GM21529 (cell line): ENCODE data around the gene UBASH3A.
"Not testable (repeated sequence)": the region's sequence is repeated elsewhere in the genome, so short reads cannot be mapped to it uniquely, and the experiment has no call there.

Source experiments
- ATAC-seq: cut with Tn5 transposase; IDR thresholded peaks from one replicate; pipeline ENCODE4 v1.9.1; 2021; ENCODE audit not compliant: unreplicated experiment

The UBASH3A gene

DNA sequence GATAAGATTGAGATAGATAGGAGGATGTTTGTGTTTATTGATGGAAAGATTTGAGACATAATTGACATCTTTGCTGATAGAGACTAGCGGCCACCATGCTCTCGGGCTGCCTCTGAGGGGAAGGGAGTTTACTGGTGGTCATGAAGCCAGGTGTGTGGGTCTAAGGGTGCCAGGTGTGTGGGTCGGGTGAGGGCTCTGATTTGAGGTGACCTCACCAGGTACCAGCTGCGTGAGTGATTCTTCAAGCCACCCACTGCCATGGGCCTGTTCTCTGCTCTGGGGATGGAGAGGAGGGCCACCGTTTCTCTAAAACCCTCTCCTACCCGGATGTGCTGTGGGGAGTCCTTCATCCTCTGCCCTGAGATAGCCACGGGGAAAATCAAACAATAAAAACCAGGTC lies 3.2 kb downstream of the UBASH3A start:
- no peak for ATAC-seq

DNA sequence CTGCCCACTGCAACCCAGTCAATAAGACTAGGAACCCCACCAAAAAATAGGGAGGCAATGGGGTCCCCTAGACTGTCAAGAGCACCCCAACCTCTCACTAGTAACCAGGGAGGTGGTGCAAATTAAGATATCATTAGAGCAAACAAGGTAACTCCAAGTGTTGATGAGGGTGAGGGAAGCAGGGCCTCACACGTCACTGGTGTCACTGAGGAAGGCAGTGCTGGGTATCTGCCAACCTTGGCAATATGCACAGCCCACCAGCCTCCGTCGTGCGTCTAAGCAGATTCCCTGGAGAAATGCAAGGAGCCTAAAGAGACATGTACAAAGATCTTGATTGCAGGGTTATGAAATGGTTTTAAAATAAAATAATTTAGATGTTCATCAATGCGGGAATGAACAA lies 3.8 kb downstream of the UBASH3A start:
- ATAC-seq = no peak

DNA sequence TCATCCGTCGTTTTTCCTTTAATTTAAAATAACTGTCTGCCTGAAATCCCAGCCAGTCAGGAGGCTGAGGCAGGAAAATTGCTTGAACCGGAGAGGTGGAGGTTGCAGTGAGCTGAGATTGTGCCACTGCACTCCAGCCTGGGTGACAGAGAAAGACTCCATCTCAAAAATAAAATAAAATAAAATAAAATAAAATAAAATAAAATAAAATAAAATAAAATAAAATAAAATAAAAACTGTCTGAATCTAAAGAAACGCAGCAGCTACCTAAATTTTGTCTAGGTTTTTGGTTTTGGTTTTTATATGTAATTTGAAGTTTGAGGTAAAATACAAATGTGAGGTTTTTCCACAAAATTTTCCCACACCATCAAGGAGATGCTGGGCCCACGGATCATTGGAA lies 5.0 kb downstream of the UBASH3A start:
- not testable (repeated sequence) for ATAC-seq

DNA sequence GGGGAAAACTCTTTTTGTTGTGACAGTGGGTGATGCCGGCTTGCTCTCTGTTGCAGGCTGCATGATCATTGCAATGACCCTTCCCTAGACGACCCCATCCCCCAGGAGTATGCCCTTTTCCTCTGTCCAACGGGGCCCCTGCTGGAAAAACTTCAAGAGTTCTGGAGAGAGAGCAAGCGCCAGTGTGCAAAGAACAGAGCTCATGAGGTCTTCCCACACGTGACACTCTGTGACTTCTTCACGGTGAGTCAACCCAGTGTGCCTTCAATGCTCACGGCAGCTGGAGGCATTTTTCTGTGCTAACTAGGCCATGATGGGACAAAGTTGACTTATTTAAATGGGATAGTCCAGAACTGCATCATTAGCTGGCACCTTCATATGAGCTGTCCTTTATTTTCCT lies 5.7 kb downstream of the UBASH3A start:
- ATAC-seq = no peak

DNA sequence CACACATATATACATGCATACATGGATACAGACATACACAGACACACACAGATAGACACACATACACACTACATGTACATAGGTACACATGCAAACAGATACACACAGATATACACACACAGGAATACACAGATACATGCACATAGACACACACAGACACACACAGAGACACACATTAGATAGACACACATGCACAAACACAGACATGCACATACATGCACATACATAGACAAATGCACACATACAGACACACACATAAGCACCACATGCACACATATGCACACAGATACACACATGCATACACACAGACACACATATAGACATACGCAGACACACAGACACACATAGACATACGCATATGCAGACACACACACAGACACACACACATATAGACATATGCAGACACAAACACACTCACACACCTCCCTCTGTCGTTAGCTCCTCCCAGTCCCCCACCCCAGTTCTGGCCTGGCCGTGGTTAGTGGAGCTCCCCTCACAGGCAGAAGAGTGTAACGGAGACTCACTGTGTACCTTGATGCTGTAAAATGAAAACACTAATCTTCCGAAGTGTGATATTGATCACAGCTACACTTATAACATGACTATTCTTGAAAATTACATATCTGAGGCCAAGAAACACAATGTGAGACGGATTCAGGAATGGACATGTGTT lies 7.6 kb downstream of the UBASH3A start:
- no peak for ATAC-seq

DNA sequence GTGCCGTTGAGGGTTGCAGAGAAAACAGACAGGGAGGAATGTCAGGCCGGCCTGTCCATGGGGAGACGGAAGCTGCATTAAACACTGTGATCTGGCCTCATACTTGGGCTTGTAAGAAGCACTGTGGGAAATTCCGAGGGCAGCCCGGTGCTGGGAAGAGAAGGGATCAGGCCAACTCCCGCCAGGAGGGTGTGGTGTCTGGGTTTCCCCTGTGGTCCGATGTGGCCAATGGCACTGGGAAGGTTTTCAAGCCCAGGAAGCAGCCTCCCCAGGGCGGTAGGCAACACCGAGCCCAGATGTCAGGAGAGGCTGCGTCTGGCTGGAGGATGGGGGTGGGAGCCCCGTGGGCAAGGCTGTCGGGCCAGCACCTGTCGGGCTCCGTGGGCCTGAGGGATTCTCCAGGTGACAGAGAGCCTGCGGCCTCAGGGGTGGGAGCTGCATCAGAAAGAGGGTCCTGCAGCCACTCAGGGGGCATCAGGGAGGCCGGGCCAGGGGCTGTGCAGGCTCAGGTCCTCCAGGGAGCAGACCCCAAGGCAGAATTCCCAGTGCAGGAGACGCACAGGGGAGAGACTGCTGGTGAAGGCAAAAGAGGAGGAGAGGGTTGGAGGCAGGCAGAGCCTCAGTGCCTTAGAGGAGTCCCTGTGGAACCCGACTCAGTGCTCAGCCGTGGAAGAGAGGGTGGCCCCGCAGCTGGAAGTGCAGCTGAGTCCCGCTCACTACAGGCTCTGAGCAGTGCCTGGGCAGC lies 8.4 kb downstream of the UBASH3A start:
- ATAC-seq = no peak

DNA sequence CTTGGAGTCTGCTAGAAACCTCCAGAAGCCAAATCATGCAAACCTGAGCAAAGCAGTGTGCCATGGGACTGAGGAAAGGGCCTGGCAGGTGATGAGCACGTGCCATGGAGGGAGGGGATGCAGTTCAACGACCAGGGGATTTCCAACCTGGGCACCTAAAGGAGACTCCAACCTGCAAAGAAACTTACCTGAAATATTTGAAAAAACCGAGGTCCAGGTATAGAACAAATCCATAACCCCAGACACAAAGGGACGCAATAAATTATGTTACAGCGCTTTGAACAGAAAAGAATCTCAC lies 8.9 kb downstream of the UBASH3A start:
- no peak for ATAC-seq

DNA sequence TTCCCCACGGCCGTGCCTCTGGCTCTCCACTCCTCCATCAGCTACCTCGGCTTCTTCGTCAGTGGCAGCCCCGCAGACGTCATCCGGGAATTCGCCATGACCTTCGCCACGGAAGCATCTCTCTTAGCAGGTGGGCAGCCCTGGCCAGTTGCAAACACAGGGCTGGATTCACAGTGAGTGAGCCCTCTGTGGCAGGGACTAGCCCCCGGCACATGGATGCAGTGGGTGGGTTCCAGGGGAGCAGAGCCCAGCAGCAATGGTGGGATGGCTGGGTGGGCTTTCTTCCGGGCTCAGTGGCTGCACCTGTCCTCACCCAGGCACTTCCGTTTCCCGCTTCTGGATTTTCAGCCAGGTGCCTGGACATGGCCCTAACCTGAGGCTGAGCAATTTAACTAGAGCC lies 9.4 kb downstream of the UBASH3A start:
- no peak for ATAC-seq

DNA sequence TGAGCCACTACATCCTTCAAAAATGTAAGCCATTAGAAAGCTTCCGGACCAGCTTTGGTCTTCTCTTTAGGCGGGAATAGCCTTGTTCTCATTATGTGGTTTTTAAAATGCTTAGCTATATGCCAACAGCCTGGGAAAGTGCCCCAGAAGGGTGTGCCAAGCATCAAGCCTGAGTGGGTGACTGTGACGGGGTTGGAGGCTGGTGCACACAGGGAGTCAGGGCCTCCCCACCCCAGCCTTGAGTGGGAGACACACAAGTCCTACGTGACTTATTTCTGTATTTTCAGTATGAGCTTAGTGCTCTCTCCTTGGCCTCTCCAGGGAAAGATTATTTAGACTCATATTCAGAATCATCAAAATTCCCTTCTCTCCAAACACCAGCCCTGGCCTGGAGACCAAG lies 9.8 kb downstream of the UBASH3A start:
- no peak for ATAC-seq

DNA sequence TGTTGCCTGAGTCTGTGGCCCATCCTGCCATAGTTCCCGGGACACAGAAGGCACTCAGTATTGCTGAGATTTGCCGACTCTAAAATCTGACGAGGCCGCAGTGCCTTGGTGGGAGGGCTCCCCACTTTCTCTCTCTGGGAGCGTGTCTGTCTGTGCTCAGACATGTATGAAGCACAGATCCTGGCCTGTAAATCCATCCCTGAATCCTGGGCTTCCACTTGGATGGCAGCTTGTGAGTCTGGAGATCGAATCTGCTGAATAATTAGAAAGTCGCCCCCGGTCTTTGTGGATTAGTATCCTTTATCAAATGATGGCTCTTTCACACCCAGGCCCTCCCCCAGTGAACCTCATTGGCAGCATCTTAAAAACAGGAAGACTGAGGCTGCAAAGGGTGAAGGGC lies 10.4 kb downstream of the UBASH3A start:
- no peak for ATAC-seq

DNA sequence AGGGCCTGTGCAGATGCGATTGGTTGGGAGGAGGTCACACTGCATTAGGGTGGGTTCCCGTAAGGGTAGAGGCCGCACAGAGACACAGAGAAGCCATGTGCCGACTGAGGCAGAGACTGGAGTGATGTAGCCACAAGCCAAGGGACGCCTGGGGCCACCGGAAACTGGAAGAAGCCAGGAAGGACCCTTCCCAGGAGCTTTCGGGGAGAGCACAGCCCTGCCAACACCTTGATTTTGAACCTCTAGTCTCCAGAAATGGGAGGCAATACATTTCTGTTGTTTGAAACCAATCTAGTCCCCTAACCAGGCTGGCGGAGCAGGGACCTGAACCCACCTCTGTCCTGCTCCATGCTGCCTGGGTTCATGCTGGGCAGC lies 10.8 kb downstream of the UBASH3A start:
- ATAC-seq = no peak

DNA sequence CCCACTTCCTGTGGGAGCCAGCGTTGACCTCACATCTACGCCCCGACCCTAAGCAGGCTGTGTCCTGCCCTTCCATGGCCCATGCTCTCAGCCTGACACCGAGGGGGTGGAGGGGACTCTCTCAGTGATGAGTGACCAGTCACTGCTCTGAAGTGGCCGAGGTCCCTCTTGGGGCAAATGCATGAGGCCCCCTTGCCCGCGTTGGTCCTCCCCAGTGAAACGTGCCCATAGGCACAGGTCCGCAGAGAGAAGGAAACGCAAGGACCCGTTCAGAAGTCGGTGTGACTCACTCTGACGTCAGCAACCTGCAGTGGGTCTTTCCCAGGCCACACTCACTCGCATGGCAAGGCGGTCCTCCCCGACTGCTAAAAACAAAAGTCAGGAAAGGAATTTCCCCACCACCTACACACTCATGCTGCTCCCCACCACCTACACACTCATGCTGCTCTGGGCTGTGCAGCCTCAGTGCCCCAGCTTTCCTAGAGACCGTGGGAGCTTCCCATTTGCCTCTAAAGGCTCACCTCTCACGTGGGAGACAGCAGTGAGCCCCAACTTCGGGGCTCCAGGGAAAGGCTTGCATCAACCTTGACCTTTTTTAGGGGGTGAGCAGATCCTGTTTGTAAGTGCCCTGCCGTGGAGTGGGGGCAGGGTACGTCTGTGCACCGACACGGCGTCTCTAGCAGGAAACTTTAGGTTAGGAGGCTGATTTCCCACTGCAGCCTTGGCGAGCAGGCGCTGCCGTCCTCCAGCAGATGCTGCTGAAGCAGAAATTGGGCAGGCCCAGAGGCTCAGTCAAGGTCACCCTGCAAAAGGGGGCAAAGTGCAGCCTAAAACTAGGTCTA lies 11.4 kb downstream of the UBASH3A start:
- peak; percentile 71 for ATAC-seq

DNA sequence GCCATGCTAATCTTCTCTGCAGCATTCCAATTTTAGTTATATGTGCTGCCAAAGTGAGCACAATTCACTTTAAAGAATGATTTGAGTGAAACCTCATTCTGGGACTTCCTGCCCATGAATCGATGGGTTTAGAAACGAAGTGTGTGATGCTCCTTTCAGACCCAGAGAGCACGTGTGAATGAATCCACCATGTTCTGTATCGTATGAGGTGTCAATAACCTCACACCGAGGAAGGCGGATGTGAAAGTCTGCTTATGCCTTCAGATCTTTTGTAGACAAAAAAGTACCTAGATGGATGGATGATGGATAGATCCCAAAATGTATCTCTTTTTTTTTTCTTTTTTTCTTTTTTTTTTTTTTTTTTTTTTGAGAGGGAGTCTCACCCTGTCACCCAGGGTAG lies 13.8 kb downstream of the UBASH3A start:
- no peak for ATAC-seq

DNA sequence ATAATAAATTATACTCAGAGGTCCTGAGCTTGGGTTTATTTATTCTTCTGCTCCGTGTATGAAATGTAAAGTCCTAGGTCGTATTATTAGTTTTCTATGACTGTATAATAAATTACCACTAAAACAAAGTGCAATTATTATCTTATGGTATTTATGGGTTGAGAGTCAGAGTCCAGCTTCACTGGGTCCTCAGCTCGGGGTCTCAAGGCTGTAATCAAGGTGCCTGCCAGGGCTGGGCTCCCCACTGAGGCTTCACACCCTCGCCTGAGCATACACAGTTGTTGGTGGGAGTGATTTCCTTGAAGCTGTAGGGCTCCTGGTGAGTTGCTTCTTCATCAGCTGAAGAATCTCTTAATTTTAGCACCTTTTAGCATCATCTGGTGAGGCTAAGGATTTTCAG lies 15.2 kb downstream of the UBASH3A start:
- no peak for ATAC-seq

DNA sequence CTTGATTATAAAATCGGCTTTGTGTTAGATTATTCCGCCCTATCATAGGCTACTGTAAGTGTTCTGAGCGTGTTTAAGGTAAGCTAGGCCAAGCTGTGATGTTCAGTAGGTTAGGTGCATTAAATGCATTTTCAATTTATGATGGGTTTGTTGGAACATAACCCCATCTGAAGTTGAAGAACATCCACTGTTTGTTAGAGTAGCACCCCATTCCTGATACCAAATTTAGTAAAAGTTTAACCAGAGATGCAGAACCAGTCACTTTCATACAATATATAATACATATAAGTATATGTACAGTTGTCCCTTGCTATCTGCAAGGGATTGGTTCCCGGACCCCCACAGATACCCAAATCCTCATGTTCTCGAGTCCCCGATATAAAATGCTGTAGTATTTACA lies 16.1 kb downstream of the UBASH3A start:
- no peak for ATAC-seq

DNA sequence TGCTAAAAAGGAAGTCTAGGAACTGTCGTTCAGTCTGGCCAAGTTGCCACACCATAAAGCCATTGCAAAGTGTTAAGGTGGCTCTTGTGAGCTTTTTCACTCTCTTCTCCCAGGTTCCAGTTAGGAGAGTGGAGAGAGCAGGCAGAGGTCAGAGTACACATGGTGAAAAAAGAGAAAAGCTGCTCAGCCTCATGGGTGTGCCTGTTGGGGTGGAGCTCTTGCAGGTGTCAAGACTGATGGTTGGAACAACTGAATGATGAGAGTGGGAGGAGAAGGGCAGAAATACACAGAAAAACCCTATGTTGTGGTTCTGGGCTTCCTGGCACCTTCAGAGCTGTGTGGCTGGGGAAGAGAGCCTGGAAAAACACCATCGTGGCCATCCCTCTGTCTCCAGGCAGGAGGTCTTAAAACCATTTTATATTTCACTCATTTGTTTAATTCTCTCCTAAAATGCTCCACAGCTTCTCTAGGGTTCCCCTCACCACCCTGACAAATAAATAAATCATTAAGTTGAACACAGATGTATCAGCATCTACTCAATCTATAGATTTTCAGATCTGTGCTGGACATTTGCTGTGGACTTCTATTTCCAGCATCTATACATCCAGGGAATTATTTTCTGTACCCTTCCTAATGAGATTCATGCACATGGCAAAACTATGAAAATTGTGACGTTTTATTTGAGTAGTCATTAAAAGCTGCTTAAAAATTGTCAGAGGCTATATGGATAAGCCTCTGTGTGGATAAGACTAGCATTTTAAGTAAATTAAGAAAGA lies 17.5 kb downstream of the UBASH3A start:
- no peak for ATAC-seq

DNA sequence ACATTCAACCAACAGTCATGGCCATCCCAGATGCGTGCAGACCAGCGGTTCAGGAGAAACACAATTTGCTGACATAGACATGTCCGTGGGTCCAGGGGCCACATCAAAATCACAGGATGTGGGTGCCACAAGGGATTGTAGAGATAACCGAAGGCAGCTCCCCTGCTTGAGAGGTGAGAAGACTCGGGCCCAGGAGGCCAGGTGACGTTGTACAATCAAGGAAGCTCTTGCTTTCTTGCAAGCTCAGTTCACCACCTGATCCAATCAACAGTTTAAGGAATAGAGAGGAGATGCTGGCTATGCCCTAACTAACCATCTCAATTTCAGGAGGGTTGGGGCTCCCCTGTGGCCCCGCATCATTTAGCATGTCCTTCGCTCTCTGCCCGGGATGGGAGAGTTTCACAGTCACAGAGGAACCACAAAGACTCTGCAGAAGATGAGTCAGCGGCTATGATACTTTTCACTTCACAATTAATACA lies 19.5 kb downstream of the UBASH3A start:
- ATAC-seq = peak; percentile 65

DNA sequence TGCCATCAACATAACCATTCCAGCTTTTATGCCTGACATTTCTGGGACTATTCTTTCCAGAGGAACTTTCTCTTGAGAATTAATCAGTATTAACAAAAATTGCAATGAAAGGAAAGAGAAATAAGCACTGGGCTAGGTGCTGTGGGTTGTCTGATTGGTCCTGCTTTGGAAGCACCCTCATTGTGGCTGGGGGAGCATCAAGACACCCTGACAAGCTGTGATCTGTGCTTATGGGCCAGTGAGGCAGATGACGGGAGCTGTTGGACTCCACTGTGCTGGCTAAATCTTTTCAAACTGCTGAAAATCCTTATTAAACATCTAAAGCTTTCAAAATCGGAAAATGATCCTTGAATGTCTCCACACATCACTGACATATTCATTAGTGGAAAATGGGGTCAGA lies 20.0 kb downstream of the UBASH3A start:
- no peak for ATAC-seq

DNA sequence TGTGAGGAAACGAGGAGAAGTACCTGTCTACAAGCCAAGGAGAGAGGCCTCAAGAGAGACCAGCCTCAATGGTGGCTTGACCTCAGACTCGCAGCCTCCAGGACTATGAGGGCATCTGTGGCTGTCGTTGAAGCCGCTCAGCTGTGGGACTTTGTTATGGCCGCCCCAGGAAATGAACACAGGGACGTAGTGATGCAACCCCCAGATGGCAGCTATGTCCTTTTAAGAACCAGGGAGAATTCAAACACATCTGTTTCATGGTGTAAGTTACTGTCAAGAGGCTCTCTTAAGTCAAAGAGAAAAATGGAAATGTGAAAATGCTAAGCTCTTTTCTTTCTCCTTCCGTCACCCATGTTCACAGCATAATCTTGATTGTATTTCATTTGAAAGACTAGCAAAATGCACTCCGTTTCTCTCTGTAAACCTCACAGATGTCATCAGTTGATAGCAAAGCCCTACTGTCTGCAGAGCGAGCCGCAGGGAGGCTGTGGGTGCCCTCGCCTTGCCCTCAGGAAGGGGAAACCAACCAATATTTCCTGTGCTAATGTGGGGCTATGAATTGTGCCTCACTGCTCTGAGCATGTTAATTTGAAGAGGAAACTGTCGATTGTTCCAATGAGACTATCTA lies 21.3 kb downstream of the UBASH3A start:
- ATAC-seq = no peak

DNA sequence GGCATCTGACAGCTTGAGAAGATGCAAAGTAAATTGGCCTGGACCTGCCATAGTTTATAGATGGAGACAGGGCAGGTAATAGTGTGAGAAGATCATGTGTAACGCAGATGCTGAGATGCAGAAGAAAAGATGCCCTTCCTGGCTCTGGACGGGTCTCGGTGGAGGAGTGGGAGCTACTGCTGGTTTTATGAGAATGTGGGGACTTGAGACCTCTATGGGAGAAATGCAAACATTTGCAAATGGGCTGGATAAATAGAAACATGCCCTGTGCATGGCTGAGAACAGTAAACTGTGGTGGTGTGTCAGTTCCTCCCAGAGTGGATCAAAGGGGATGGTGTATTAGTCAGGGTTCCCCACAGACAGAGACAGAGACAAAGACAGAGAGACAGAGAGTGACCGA lies 21.9 kb downstream of the UBASH3A start:
- no peak for ATAC-seq

DNA sequence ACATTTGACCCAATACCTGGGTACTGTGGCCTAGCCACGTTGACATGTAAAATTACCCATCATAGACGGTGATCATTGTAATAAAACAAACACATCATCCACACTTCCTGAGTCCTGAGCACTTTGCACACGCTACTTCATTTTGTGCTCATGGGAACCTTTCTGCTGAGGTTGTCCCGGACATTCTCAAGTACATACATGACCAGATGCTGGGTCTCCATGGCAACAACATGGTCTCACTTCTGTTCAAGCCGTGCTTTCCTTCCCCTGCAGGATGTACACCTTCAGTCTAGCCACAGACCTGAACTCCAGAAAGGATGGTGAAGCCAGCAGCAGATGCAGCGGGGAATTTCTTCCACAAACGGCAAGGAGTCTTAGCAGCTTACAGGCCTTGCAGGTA lies 22.7 kb downstream of the UBASH3A start:
- no peak for ATAC-seq
